ENCODE results near the gene GFOD1.
"Not testable (repeated sequence)": the region's sequence is repeated elsewhere in the genome, so short reads cannot be mapped to it uniquely, and the experiment has no call there.

Gene GFOD1

GRCh38 chr6:13348334-13349113, 138.9 kb downstream of the GFOD1 start:
- no peak for DNase-seq

GRCh38 chr6:13346245-13346644, 141.2 kb downstream of the GFOD1 start:
- DNase-seq = no peak

- no peak for DNase-seq
Measured at GRCh38 chr6:13342414-13343019, 144.9 kb downstream of the GFOD1 start.

GRCh38 chr6:13339863-13340630, 147.4 kb downstream of the GFOD1 start:
- no peak for DNase-seq

- no peak for DNase-seq
Measured at GRCh38 chr6:13338038-13338437, 149.4 kb downstream of the GFOD1 start.

GRCh38 chr6:13336553-13336952, 150.8 kb downstream of the GFOD1 start:
- DNase-seq = peak; percentile 90

- no peak for DNase-seq
Measured at GRCh38 chr6:13334953-13335352, 152.4 kb downstream of the GFOD1 start.

GRCh38 chr6:13332349-13332706, 155.1 kb downstream of the GFOD1 start:
- no peak for DNase-seq

- no peak for DNase-seq
Measured at GRCh38 chr6:13331516-13332348, 155.7 kb downstream of the GFOD1 start.

- DNase-seq = no peak
Measured at GRCh38 chr6:13328875-13329183, 158.6 kb downstream of the GFOD1 start.

- DNase-seq = peak; percentile 95
Measured at GRCh38 chr6:13328076-13328874, 159.1 kb downstream of the GFOD1 start, which contains the start of gene TBC1D7. TBC1D7 (minus strand) TSS chr6:13328537; CDS start chr6:13326898, 1,639 bp downstream.

GRCh38 chr6:13327691-13328075, 159.7 kb downstream of the GFOD1 start:
- no peak for DNase-seq

- DNase-seq = not testable (repeated sequence)
Measured at GRCh38 chr6:13326031-13326586, 161.3 kb downstream of the GFOD1 start.

- DNase-seq = no peak
Measured at GRCh38 chr6:13319891-13320564, 167.4 kb downstream of the GFOD1 start.

GRCh38 chr6:13318821-13319220, 168.6 kb downstream of the GFOD1 start:
- no peak for DNase-seq

GRCh38 chr6:13315896-13316295, 171.5 kb downstream of the GFOD1 start:
- no peak for DNase-seq

- DNase-seq = no peak
Measured at GRCh38 chr6:13314806-13315205, 172.6 kb downstream of the GFOD1 start.

- no peak for DNase-seq
Measured at GRCh38 chr6:13311155-13311554, 176.2 kb downstream of the GFOD1 start.

GRCh38 chr6:13308332-13308731, 179.1 kb downstream of the GFOD1 start:
- DNase-seq = no peak

All from left hindlimb (tissue), 1 donor.